ENCODE data around the gene SEMA3F. TPM values are rescaled to one million over a fixed set of nuclear protein-coding genes. Genes with fewer than 3 reads are reported as not detected.

SEMA3F gene
- total RNA-seq, 2 donors from 2014 or later: 25.5 to 35.1 TPM

GRCh38 chr3:50203113-50203808 lies 48.1 kb downstream of the SEMA3F start:
- ATAC-seq (ENCODE audit: insufficient number of reproducible peaks, low FRiP score, low read depth): no peak
- Histone ChIP-seq H3K27ac (no peak overlapping the region), H3K4me3 (no peak overlapping the region), H3K27me3 (replicated peaks; ENCODE audit: insufficient read depth) (no peaks in the 10 kb centered on the region), H3K9me3 (no peaks in the 10 kb centered on the region), H3K4me1 (ENCODE audit: control insufficient read depth in 1 of 2, low read depth in 2 of 2) (peaks cover 4 to 14% of the 10 kb centered on the region in 2 donors), H3K36me3 (no peaks in the 10 kb centered on the region)
- no peak for DNase-seq (ENCODE audit: low spot score)
- TF ChIP-seq CTCF (IDR thresholded peaks at IDR 0.05): no peak

- Histone ChIP-seq H3K27ac (no peak overlapping the region), H3K4me3 (no peak overlapping the region), H3K36me3 (no peaks in the 10 kb centered on the region), H3K27me3 (replicated peaks; ENCODE audit: insufficient read depth) (no peaks in the 10 kb centered on the region), H3K4me1 (ENCODE audit: control insufficient read depth in 1 of 2, low read depth in 2 of 2) (peaks cover 4 to 14% of the 10 kb centered on the region in 2 donors), H3K9me3 (no peaks in the 10 kb centered on the region)
- DNase-seq (ENCODE audit: low spot score) (no peak), ATAC-seq (ENCODE audit: insufficient number of reproducible peaks, low FRiP score, low read depth) (no peak)
- TF ChIP-seq CTCF (IDR thresholded peaks at IDR 0.05): no peak
These were observed 49.0 kb downstream of the SEMA3F start for GRCh38 chr3:50203809-50204803.

- Histone ChIP-seq H3K27ac (no peak within 1 kb of the TSS), H3K4me1 (ENCODE audit: control insufficient read depth in 1 of 2, low read depth in 2 of 2) (peaks cover 4 to 14% of the 10 kb centered on the region in 2 donors), H3K36me3 (no peaks in the 10 kb centered on the region), H3K27me3 (replicated peaks; ENCODE audit: insufficient read depth) (no peaks in the 10 kb centered on the region), H3K4me3 (peak within 1 kb of the TSS; percentile 73), H3K9me3 (no peaks in the 10 kb centered on the region)
- DNase-seq (ENCODE audit: low spot score) (no peak), ATAC-seq (ENCODE audit: insufficient number of reproducible peaks, low FRiP score, low read depth) (no peak)
- TF ChIP-seq CTCF (IDR thresholded peaks at IDR 0.05): no peak
These were observed 49.8 kb downstream of the SEMA3F start, which contains the start of gene SLC38A3 for GRCh38 chr3:50204804-50205412. Gene SLC38A3 (plus strand): TSS chr3:50205271. CDS start chr3:50214200, 8,929 bp downstream.

- no peak for DNase-seq (ENCODE audit: low spot score)
- H3K9me3 ChIP-seq: no peaks in the 10 kb centered on the region
- H3K4me3 ChIP-seq: peak overlapping the region; percentile 73
- H3K27ac ChIP-seq: no peak overlapping the region
- H3K4me1 ChIP-seq (ENCODE audit: control insufficient read depth in 1 of 2, low read depth in 2 of 2): peaks cover 4 to 14% of the 10 kb centered on the region in 2 donors
- no peaks in the 10 kb centered on the region for H3K27me3 ChIP-seq (replicated peaks; ENCODE audit: insufficient read depth)
- peak; percentile 29 for ATAC-seq (ENCODE audit: insufficient number of reproducible peaks, low FRiP score, low read depth)
- no peak for TF ChIP-seq CTCF (IDR thresholded peaks at IDR 0.05)
- no peaks in the 10 kb centered on the region for H3K36me3 ChIP-seq
These were observed 50.5 kb downstream of the SEMA3F start for GRCh38 chr3:50205413-50206276.
